WTC11 (cell line): ENCODE results near the gene RSAD1. TPM values are rescaled to one million over a fixed set of nuclear protein-coding genes. Genes with fewer than 3 reads are reported as not detected.

Experiments used
- ATAC-seq: fragments of 200-7000 bp; cut with Tn5 transposase; 2 replicates; pipeline ENCODE4 v1.10.0; 2021; ENCODE audit warnings: mild to moderate bottlenecking, moderate library complexity
- CTCF ChIA-PET: fragments of 300-600 bp; sonication (Branson Sonifier 250); formaldehyde crosslinking; loops from one replicate; lab custom pipeline; 2021; ENCODE audit warnings: antibody characterized with exemption; lab: Charles Lee
- POLR2A ChIA-PET: fragments of 350-600 bp; sonication (Branson Sonifier 250); formaldehyde crosslinking; loops from one replicate; lab custom pipeline; 2021; ENCODE audit warnings: antibody characterized with exemption; lab: Charles Lee
- DNase-seq: peaks from one replicate; pipeline ENCODE4 v3.0.0; 2021; ENCODE audit warnings: low spot score
- H3K27ac Mint-ChIP-seq: 2 replicates; pipeline ENCODE4 v1.8.0; 2021; ENCODE audit warnings: mixed read lengths
- H3K27me3 Mint-ChIP-seq: 2 replicates; pipeline ENCODE4 v1.8.0; 2021; ENCODE audit warnings: low read depth, mild to moderate bottlenecking, moderate library complexity, mixed read lengths
- H3K36me3 Mint-ChIP-seq: 2 replicates; pipeline ENCODE4 v1.8.0; 2021; ENCODE audit warnings: mixed read lengths
- H3K4me1 Mint-ChIP-seq: 2 replicates; pipeline ENCODE4 v1.8.0; 2022; ENCODE audit warnings: mixed read lengths
- H3K4me3 Mint-ChIP-seq: 2 replicates; pipeline ENCODE4 v1.8.0; 2021; ENCODE audit warnings: mild to moderate bottlenecking, moderate library complexity, mixed read lengths
- H3K9me3 Mint-ChIP-seq: 2 replicates; pipeline ENCODE4 v1.8.0; 2021; ENCODE audit warnings: mixed read lengths
- ARID4B ChIP-seq: sonication (generic); formaldehyde crosslinking; IDR thresholded peaks from 2 replicates; pipeline ENCODE4 v1.8.0; 2023; ENCODE audit warnings: missing genetic modification reagents, mild to moderate bottlenecking, borderline replicate concordance
- ATF1 ChIP-seq: sonication (generic); formaldehyde crosslinking; IDR thresholded peaks from 2 replicates; pipeline ENCODE4 v1.8.1; 2023; ENCODE audit warnings: mild to moderate bottlenecking, moderate library complexity, missing genetic modification reagents
- CDX4 ChIP-seq: fragments of 250-450 bp; sonication (Bioruptor Pico); IDR thresholded peaks from 2 replicates; pipeline ENCODE4 v1.9.0; 2021; ENCODE audit warnings: moderate library complexity, mild to moderate bottlenecking, inconsistent platforms, borderline replicate concordance
- CTCF ChIP-seq: fragments of 200-600 bp; IDR thresholded peaks from 2 replicates; pipeline ENCODE4 v1.8.0; 2022; ENCODE audit warnings: antibody characterized with exemption
- EMX1 ChIP-seq: fragments of 250-450 bp; sonication (Bioruptor Pico); IDR thresholded peaks from 2 replicates; pipeline ENCODE4 v1.8.0; 2021; ENCODE audit warnings: mild to moderate bottlenecking
- ESRRA ChIP-seq: sonication (generic); formaldehyde crosslinking; IDR thresholded peaks from 2 replicates; pipeline ENCODE4 v1.8.1; 2022; ENCODE audit warnings: mild to moderate bottlenecking, missing genetic modification reagents, borderline replicate concordance
- IRF2 ChIP-seq: sonication (generic); formaldehyde crosslinking; IDR thresholded peaks from 2 replicates; pipeline ENCODE4 v1.8.0; 2022; ENCODE audit warnings: low read depth, missing genetic modification reagents, borderline replicate concordance
- JUN ChIP-seq: sonication (generic); formaldehyde crosslinking; IDR thresholded peaks from 2 replicates; pipeline ENCODE4 v1.8.0; 2023; ENCODE audit warnings: mild to moderate bottlenecking, missing genetic modification reagents
- NFATC4 ChIP-seq: fragments of 250-450 bp; sonication (Bioruptor Pico); IDR thresholded peaks from 2 replicates; pipeline ENCODE4 v1.9.0; 2021; ENCODE audit warnings: mild to moderate bottlenecking
- NR1H2 ChIP-seq: sonication (generic); formaldehyde crosslinking; IDR thresholded peaks from 2 replicates; pipeline ENCODE4 v1.9.0; 2021; ENCODE audit warnings: mild to moderate bottlenecking, moderate library complexity, missing genetic modification reagents
- RORB ChIP-seq: fragments of 250-450 bp; sonication (Bioruptor Pico); IDR thresholded peaks from 2 replicates; pipeline ENCODE4 v1.9.0; 2021; ENCODE audit warnings: mild to moderate bottlenecking
- SP1 ChIP-seq: sonication (generic); formaldehyde crosslinking; conservative IDR thresholded peaks from 2 replicates; pipeline ENCODE4 v1.8.1; 2022; ENCODE audit warnings: missing genetic modification reagents
- ZBTB21 ChIP-seq: sonication (generic); formaldehyde crosslinking; IDR thresholded peaks from 2 replicates; pipeline ENCODE4 v1.8.1; 2023; ENCODE audit warnings: mild to moderate bottlenecking, missing genetic modification reagents, borderline replicate concordance
- ZNF121 ChIP-seq: sonication (generic); formaldehyde crosslinking; IDR thresholded peaks from 2 replicates; pipeline ENCODE4 v1.8.0; 2023; ENCODE audit warnings: missing genetic modification reagents
- ZNF396 ChIP-seq: fragments of 250-450 bp; sonication (Bioruptor Pico); IDR thresholded peaks from 2 replicates; pipeline ENCODE4 v1.8.0; 2021; ENCODE audit warnings: mild to moderate bottlenecking, moderate library complexity, borderline replicate concordance
- total RNA-seq: library from RNA; stranded (reverse); gene quantifications from 3 replicates; pipeline ENCODE4 v1.2.3, GENCODE V29; 2021
- TF ChIP-seq, protein P1 (sequence below): fragments of 250-450 bp; sonication (Bioruptor Pico); IDR thresholded peaks from 2 replicates; pipeline ENCODE4 v1.9.0; 2021; ENCODE audit warnings: mild to moderate bottlenecking

Gene RSAD1
- total RNA-seq, 1 experiment from 2014 or later: 35.1 TPM

DNA sequence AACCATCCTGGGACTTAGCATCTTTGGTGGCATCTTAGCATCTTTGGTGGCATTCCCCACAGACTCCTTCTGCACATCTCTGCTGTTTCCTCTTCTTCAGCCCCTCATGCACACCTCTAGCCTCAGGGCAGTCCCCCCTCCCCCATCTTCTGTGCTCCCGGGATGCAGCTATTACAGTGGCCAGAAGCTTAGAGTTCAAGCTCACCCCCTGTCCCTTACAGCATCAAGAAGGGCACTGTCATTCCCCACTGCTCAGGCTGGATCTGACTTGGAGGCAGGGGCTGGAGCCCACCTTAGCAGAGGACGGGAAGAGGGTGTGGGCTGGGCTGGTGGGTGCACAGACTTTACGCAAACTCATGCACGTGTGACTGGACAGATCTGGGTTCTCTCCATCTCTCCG is 54.5 kb downstream of the RSAD1 start:
- Mint-ChIP-seq H3K4me3 (peak overlapping the region; percentile 87), H3K9me3 (no peaks in the 10 kb centered on the region), H3K27me3 (peaks cover 26% of the 10 kb centered on the region), H3K36me3 (peaks cover 11% of the 10 kb centered on the region; the same call in 1 of the 2 replicates), H3K4me1 (peaks cover 40% of the 10 kb centered on the region), H3K27ac (no peak overlapping the region)
- CTCF ChIA-PET: interaction anchor here (0.6 to 3.7 kb wide), 15 partner anchors 9 to 136 kb away, joined by 3 to 24 read pairs (median 7); partner anchors contain the start of gene LRRC59
- no peak for TF ChIP-seq EMX1 (CRISPR knock-in tag)
- no peak for TF ChIP-seq ESRRA
- TF ChIP-seq ATF1 (CRISPR knock-in tag): no peak
- TF ChIP-seq NR1H2 (CRISPR knock-in tag): no peak
- TF ChIP-seq IRF2 (CRISPR knock-in tag): no peak
- no peak for TF ChIP-seq NFATC4 (CRISPR knock-in tag)
- no peak for TF ChIP-seq SP1 (CRISPR knock-in tag)
- no peak for TF ChIP-seq CTCF
- TF ChIP-seq ZBTB21 (CRISPR knock-in tag): no peak
- no peak for TF ChIP-seq RORB
- TF ChIP-seq, protein P1, sequence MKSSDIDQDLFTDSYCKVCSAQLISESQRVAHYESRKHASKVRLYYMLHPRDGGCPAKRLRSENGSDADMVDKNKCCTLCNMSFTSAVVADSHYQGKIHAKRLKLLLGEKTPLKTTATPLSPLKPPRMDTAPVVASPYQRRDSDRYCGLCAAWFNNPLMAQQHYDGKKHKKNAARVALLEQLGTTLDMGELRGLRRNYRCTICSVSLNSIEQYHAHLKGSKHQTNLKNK: no peak
- POLR2A ChIA-PET: interaction anchor here (1.4 to 3.0 kb wide), 2 partner anchors 9 to 27 kb away, joined by 4 to 8 read pairs; partner anchors contain the start of gene CACNA1G
- peak; percentile 30 for ATAC-seq
- DNase-seq: no peak

- POLR2A ChIA-PET: interaction anchor here (1.4 to 3.0 kb wide), 2 partner anchors 8 to 26 kb away, joined by 4 to 8 read pairs; partner anchors contain the start of gene CACNA1G
- peak overlapping the region; percentile 87 for H3K4me3 Mint-ChIP-seq
Observed at GRCh38 chr17:50533720-50534148, 55.1 kb downstream of the RSAD1 start.

GRCh38 chr17:50534222-50534978 is 55.7 kb downstream of the RSAD1 start:
- ATAC-seq: peak; percentile 67
- ChIA-PET CTCF (interaction anchor here (1.0 to 3.7 kb wide), 10 partner anchors 8 to 137 kb away, joined by 4 to 24 read pairs (median 11); partner anchors contain the start of gene LRRC59), POLR2A (interaction anchor here (1.4 to 3.0 kb wide), 2 partner anchors 8 to 26 kb away, joined by 4 to 8 read pairs; partner anchors contain the start of gene CACNA1G)
- Mint-ChIP-seq H3K27me3 (peaks cover 26% of the 10 kb centered on the region), H3K4me3 (peak overlapping the region; percentile 87), H3K27ac (no peak overlapping the region), H3K9me3 (no peaks in the 10 kb centered on the region), H3K4me1 (peaks cover 46% of the 10 kb centered on the region), H3K36me3 (peaks cover 11% of the 10 kb centered on the region; the same call in 1 of the 2 replicates)
- DNase-seq: peak; percentile 58
- 0 out of 2 replicates have a peak, but pooled peaks have one; percentile 25 for TF ChIP-seq SP1 (CRISPR knock-in tag)
- no peak for TF ChIP-seq JUN (CRISPR knock-in tag)
- peak; percentile 35; the same call in 1 of the 2 replicates for TF ChIP-seq ARID4B (CRISPR knock-in tag)
- TF ChIP-seq ZNF121: peak; percentile 100
- TF ChIP-seq, all 79 proteins: peak for 3

More at GRCh38 chr17:50533720-50534148, 55.1 kb downstream of the RSAD1 start:
- peaks cover 11% of the 10 kb centered on the region; the same call in 1 of the 2 replicates for H3K36me3 Mint-ChIP-seq
- TF ChIP-seq CDX4 (CRISPR knock-in tag) (no peak), SP1 (CRISPR knock-in tag) (0 out of 2 replicates have a peak, but pooled peaks have one; percentile 40), ESRRA (no peak), ZNF396 (CRISPR knock-in tag) (no peak)
- TF ChIP-seq, all 79 proteins: peak for 1
- CTCF ChIA-PET: interaction anchor here (1.0 to 3.7 kb wide), 13 partner anchors 9 to 137 kb away, joined by 4 to 24 read pairs (median 7); partner anchors contain the start of gene LRRC59
- ATAC-seq (peak; percentile 28), DNase-seq (no peak)
- H3K4me1 Mint-ChIP-seq: peaks cover 44% of the 10 kb centered on the region
- H3K27ac Mint-ChIP-seq: no peak overlapping the region
- H3K27me3 Mint-ChIP-seq: peaks cover 26% of the 10 kb centered on the region
- no peaks in the 10 kb centered on the region for H3K9me3 Mint-ChIP-seq
